H1 (cell line): Measurements from ENCODE around the gene PPP1R9A. TPM values are rescaled to one million over a fixed set of nuclear protein-coding genes. Genes with fewer than 3 reads are reported as not detected.

Experiments
- CTCF ChIA-PET: fragments of 300-600 bp; sonication (Branson Sonifier 250); formaldehyde crosslinking; loops from one replicate; lab custom pipeline; 2021; ENCODE audit not compliant: partially characterized antibody; lab: Charles Lee
- POLR2A ChIA-PET: fragments of 300-600 bp; sonication (Branson Sonifier 250); formaldehyde crosslinking; loops from one replicate; lab custom pipeline; 2021; ENCODE audit warnings: inconsistent platforms; ENCODE audit not compliant: partially characterized antibody; lab: Charles Lee
- DNase-seq, 2 experiments: peaks; one replicate each; pipeline versions ENCODE4 v3.0.0 to v3.0.0-alpha.2; 2010 to 2022; ENCODE audit warnings: low spot score in 2 of 2, low read depth in 1 of 2, mixed read lengths in 1 of 2
- FAIRE-seq: peaks from 2 replicates; lab custom pipeline; 2011; peaks lifted over from hg19 to GRCh38; lab: Jason Lieb, UNC
- H2AFZ ChIP-seq: 2 replicates; pipeline ENCODE4 v1.8.1; 2012; ENCODE audit warnings: low read length, inconsistent platforms
- H2AK5ac ChIP-seq: 2 replicates; pipeline ENCODE4 v1.6.1; 2013; ENCODE audit warnings: low read depth, low read length
- H2BK120ac ChIP-seq: replicated peaks from 2 replicates; pipeline ENCODE3; 2013; ENCODE audit warnings: low read depth, low read length, inconsistent platforms
- H2BK12ac ChIP-seq: 2 replicates; pipeline ENCODE4 v1.6.1; 2013; ENCODE audit warnings: low read depth, low read length
- H2BK15ac ChIP-seq: 2 replicates; pipeline ENCODE4 v1.6.1; 2013; ENCODE audit warnings: low read length
- H2BK20ac ChIP-seq: 2 replicates; pipeline ENCODE4 v1.6.1; 2013; ENCODE audit warnings: low read length
- H2BK5ac ChIP-seq: 2 replicates; pipeline ENCODE4 v1.6.1; 2013; ENCODE audit warnings: low read depth, low read length
- H3K14ac ChIP-seq: 2 replicates; pipeline ENCODE4 v1.6.1; 2013; ENCODE audit warnings: inconsistent platforms; ENCODE audit not compliant: insufficient read length
- H3K18ac ChIP-seq: 2 replicates; pipeline ENCODE4 v1.6.1; 2013; ENCODE audit warnings: low read length; ENCODE audit errors: extremely low read depth
- H3K23ac ChIP-seq: 2 replicates; pipeline ENCODE4 v1.6.1; 2013; ENCODE audit warnings: inconsistent platforms; ENCODE audit not compliant: insufficient read length
- H3K23me2 ChIP-seq: 2 replicates; pipeline ENCODE4 v1.6.1; 2013; ENCODE audit warnings: low read depth, low read length
- H3K27ac ChIP-seq: 2 replicates; pipeline ENCODE4 v1.6.1; 2011; ENCODE audit warnings: low read depth, low read length, inconsistent platforms
- H3K27me3 ChIP-seq, 4 experiments: replicated peaks in 1 of 4; 1 replicate in 1 of 4; 2 replicates in 3 of 4; pipeline versions ENCODE4 v1.6.1 to v1.8.1; 2011 to 2013; ENCODE audit warnings: low read length in 3 of 4, mild to moderate bottlenecking in 3 of 4, inconsistent platforms in 2 of 4, mixed read lengths in 2 of 4, moderate library complexity in 1 of 4; ENCODE audit not compliant: control insufficient read depth in 3 of 4, insufficient read depth in 3 of 4; ENCODE audit errors: extremely low read depth in 1 of 4
- H3K36me3 ChIP-seq, 4 experiments: 2 replicates each; pipeline versions ENCODE4 v1.6.1 to v1.8.1; 2011 to 2013; ENCODE audit warnings: mild to moderate bottlenecking in 4 of 4, low read length in 3 of 4, moderate library complexity in 2 of 4, control low read depth in 1 of 4, inconsistent platforms in 1 of 4; ENCODE audit not compliant: insufficient read depth in 4 of 4, control insufficient read depth in 2 of 4
- H3K4ac ChIP-seq: replicated peaks from 2 replicates; pipeline ENCODE3; 2013; ENCODE audit warnings: low read length, low read depth, mixed read lengths, inconsistent platforms; ENCODE audit not compliant: insufficient read length
- H3K4me1 ChIP-seq, 4 experiments: replicated peaks in 1 of 4; 1 replicate in 1 of 4; 2 replicates in 3 of 4; pipeline versions ENCODE4 v1.6.1 to v1.8.1; 2011 to 2013; ENCODE audit warnings: low read length in 3 of 4, inconsistent platforms in 2 of 4, mixed read lengths in 1 of 4; ENCODE audit not compliant: insufficient read depth in 4 of 4, control insufficient read depth in 3 of 4
- H3K4me2 ChIP-seq, 2 experiments: 2 replicates each; pipeline versions ENCODE4 v1.6.1 to v1.8.1; 2011 to 2013; ENCODE audit warnings: low read depth in 2 of 2, low read length in 2 of 2, control low read depth in 1 of 2, inconsistent platforms in 1 of 2, mild to moderate bottlenecking in 1 of 2; ENCODE audit not compliant: insufficient read depth in 1 of 2
- H3K4me3 ChIP-seq, 4 experiments: fragments of 200-600, 300-600 bp in 1 of 4; sonication (generic), shearing (Covaris generic), sonication (Bioruptor Twin) in 1 of 4; 2 replicates each; pipeline versions ENCODE4 v1.5.1 to v1.8.1; 2011 to 2016; ENCODE audit warnings: low read length in 4 of 4, low read depth in 3 of 4, control low read depth in 2 of 4, inconsistent platforms in 2 of 4, mild to moderate bottlenecking in 2 of 4, mixed read lengths in 1 of 4, moderate library complexity in 1 of 4; ENCODE audit not compliant: insufficient read depth in 2 of 4; ENCODE audit errors: extremely low read depth in 1 of 4
- H3K56ac ChIP-seq: replicated peaks from 2 replicates; pipeline ENCODE3; 2013; ENCODE audit warnings: low read depth, mild to moderate bottlenecking, mixed read lengths, low read length, inconsistent platforms; ENCODE audit not compliant: insufficient read length
- H3K79me1 ChIP-seq: 2 replicates; pipeline ENCODE4 v1.6.1; 2013; ENCODE audit warnings: low read depth, low read length, control low read depth
- H3K79me2 ChIP-seq, 2 experiments: 2 replicates each; pipeline versions ENCODE4 v1.6.1 to v1.8.1; 2012 to 2013; ENCODE audit warnings: low read length in 2 of 2, mild to moderate bottlenecking in 2 of 2, inconsistent platforms in 1 of 2; ENCODE audit not compliant: insufficient read depth in 2 of 2, control insufficient read depth in 1 of 2
- H3K9ac ChIP-seq, 4 experiments: replicated peaks in 1 of 4; 1 replicate in 1 of 4; 2 replicates in 3 of 4; pipeline versions ENCODE4 v1.6.1 to v1.8.1; 2011 to 2013; ENCODE audit warnings: low read depth in 3 of 4, low read length in 3 of 4, control low read depth in 2 of 4, mild to moderate bottlenecking in 2 of 4, moderate library complexity in 2 of 4, inconsistent platforms in 1 of 4; ENCODE audit errors: extremely low read depth in 1 of 4
- H3K9me3 ChIP-seq, 2 experiments: 2 replicates each; pipeline versions ENCODE4 v1.6.1 to v1.8.1; 2012 to 2013; ENCODE audit warnings: mild to moderate bottlenecking in 2 of 2, moderate library complexity in 2 of 2, control low read depth in 1 of 2, inconsistent platforms in 1 of 2, low read depth in 1 of 2, low read length in 1 of 2, mixed read lengths in 1 of 2; ENCODE audit not compliant: insufficient read depth in 2 of 2
- H4K20me1 ChIP-seq, 2 experiments: replicated peaks in 1 of 2; 2 replicates each; pipeline versions ENCODE3 to v1.8.1; 2011 to 2013; ENCODE audit warnings: inconsistent platforms in 2 of 2, low read length in 2 of 2, mild to moderate bottlenecking in 1 of 2; ENCODE audit not compliant: insufficient read depth in 2 of 2, control insufficient read depth in 1 of 2
- H4K5ac ChIP-seq: 2 replicates; pipeline ENCODE4 v1.6.1; 2013; ENCODE audit warnings: low read length, low read depth, mixed read lengths, inconsistent platforms; ENCODE audit not compliant: insufficient read length
- H4K8ac ChIP-seq: 2 replicates; pipeline ENCODE4 v1.8.0; 2013; ENCODE audit warnings: mild to moderate bottlenecking, moderate library complexity, low read length, inconsistent platforms; ENCODE audit not compliant: insufficient read depth; ENCODE audit errors: extremely low read depth
- H4K91ac ChIP-seq: replicated peaks from 2 replicates; pipeline ENCODE3; 2013; ENCODE audit warnings: low read length, mixed read lengths, inconsistent platforms; ENCODE audit not compliant: insufficient read length
- EP300 ChIP-seq, 2 experiments: IDR thresholded peaks; 1 replicate in 1 of 2; 2 replicates in 1 of 2; pipeline ENCODE4 v1.6.1; 2011 to 2012; ENCODE audit warnings: low read depth in 2 of 2, low read length in 2 of 2, mild to moderate bottlenecking in 2 of 2, borderline replicate concordance in 1 of 2, inconsistent platforms in 1 of 2, moderate library complexity in 1 of 2
- GABPA ChIP-seq: IDR thresholded peaks from 2 replicates; pipeline ENCODE4 v1.6.1; 2011; ENCODE audit warnings: mild to moderate bottlenecking, low read length, moderate library complexity, borderline replicate concordance; ENCODE audit not compliant: insufficient read depth
- JUN ChIP-seq: IDR thresholded peaks from 2 replicates; pipeline ENCODE4 v1.6.1; 2011; ENCODE audit warnings: low read depth, mild to moderate bottlenecking, improper control_type of control experiment, low read length
- POLR2AphosphoS5 ChIP-seq: IDR thresholded peaks from 2 replicates; pipeline ENCODE4 v1.6.1; 2011; ENCODE audit warnings: low read depth, low read length
- SP2 ChIP-seq: IDR thresholded peaks from 2 replicates; pipeline ENCODE4 v1.6.1; 2012; ENCODE audit warnings: mild to moderate bottlenecking, low read length, inconsistent platforms
- WGBS, 2 experiments: shearing (Covaris generic) in 1 of 2; methylation state at CpG; one replicate each; pipeline versions ENCODE4 v1.1.6 to v1.1.7; 2013 to 2015; ENCODE audit warnings: low lambda C conversion rate in 2 of 2, mixed read lengths in 2 of 2, inconsistent platforms in 1 of 2, low coverage in 1 of 2, missing lambda C conversion rate in 1 of 2; ENCODE audit not compliant: insufficient replicate concordance in 2 of 2, insufficient coverage in 1 of 2, insufficient read length in 1 of 2; ENCODE audit errors: extremely low coverage in 1 of 2, missing lambda C conversion rate in 1 of 2; 5-methylcytosine and 5-hydroxymethylcytosine counted together
- polyA plus RNA-seq, 7 experiments: library from polyadenylated mRNA; depleted of rRNA in 3 of 7; stranded (reverse) in 5 of 7; unstranded in 2 of 7; fragments of >200 nt in 5 of 7; fragments of 200-250 nt in 2 of 7; gene quantifications; 1 replicate in 5 of 7; 2 replicates in 1 of 7; 4 replicates in 1 of 7; pipeline versions ENCODE4 v1.2.1 to v1.2.3, GENCODE V29; 2011 to 2013; ENCODE audit warnings: missing spikeins in 2 of 7, mixed read lengths in 2 of 7
- total RNA-seq: library from RNA; stranded (reverse); fragmentation: NEBNext Ultra II Directional; extraction: Animal tissue kit (Norgen Biotek cat#: 25700); gene quantifications from 2 replicates; pipeline ENCODE4 v1.2.1, GENCODE V29; 2021
- TF ChIP-seq, protein P1 (sequence below): IDR thresholded peaks from 2 replicates; pipeline ENCODE4 v1.6.1; 2011; ENCODE audit warnings: low read length, improper control_type of control experiment
- TF ChIP-seq, protein P2 (sequence below): IDR thresholded peaks from 2 replicates; pipeline ENCODE4 v1.6.1; 2012; ENCODE audit warnings: low read length, inconsistent platforms
- TF ChIP-seq, protein P3 (sequence below), 3 experiments: IDR thresholded peaks; 1 replicate in 2 of 3; 2 replicates in 1 of 3; pipeline versions ENCODE4 v1.5.1 to v1.6.1; 2011; ENCODE audit warnings: low read length in 3 of 3, mild to moderate bottlenecking in 3 of 3, inconsistent platforms in 2 of 3, low read depth in 1 of 3, moderate library complexity in 1 of 3; ENCODE audit not compliant: insufficient read depth in 1 of 3; ENCODE audit errors: control extremely low read depth in 1 of 3

PPP1R9A gene
- total and polyA plus RNA-seq, 2 of the 8 experiments (the other 6 are each of a cell fraction or from before 2014, with no cell fraction given), result 3.0 to 20.3 TPM

DNA sequence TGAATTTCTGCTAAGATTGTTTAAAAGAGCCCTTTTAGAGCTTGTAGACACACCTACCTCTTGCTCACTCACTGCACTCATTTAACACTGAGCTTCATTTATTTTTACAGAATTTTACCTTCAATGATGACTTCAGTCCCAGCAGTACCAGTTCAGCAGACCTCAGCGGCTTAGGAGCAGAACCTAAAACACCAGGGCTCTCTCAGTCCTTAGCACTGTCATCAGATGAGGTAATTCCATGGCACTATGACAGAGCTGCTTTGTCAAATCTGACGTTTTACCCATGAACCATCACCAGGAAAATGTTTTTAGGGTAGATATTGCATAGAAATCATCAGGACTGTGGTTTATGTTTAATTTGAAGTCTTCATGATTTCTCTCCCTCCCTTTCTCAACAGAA, 378.7 kb downstream of the PPP1R9A start:
- H3K23me2 ChIP-seq, result no peaks in the 10 kb centered on the region
- FAIRE-seq (no peak), DNase-seq (no peak)
- H3K9me3 ChIP-seq, result no peaks in the 10 kb centered on the region
- H3K23ac ChIP-seq, result no peak overlapping the region
- H3K79me2 ChIP-seq, result no peaks in the 10 kb centered on the region
- no peak overlapping the region for H2BK5ac ChIP-seq
- H3K27ac ChIP-seq, result no peak overlapping the region
- H3K79me1 ChIP-seq, result no peaks in the 10 kb centered on the region
- no peaks in the 10 kb centered on the region for H3K4me1 ChIP-seq
- ChIA-PET POLR2A (no interaction called here), CTCF (interaction anchor here (0.9 to 1.5 kb wide), 2 partner anchors 9 to 401 kb away, joined by 3 read pairs; no protein-coding TSS in a partner anchor)
- no peak overlapping the region for H2BK12ac ChIP-seq
- H2BK120ac ChIP-seq, result no peak overlapping the region
- no peak overlapping the region for H3K4me3 ChIP-seq
- no peak overlapping the region for H2AFZ ChIP-seq
- WGBS, 2 experiments, result 97% methylated on average over 2 of the region's 2 CpGs; no CpG with 5 or more reads in 1 of the 2 experiments
- no peak overlapping the region for H2BK15ac ChIP-seq
- H3K4me2 ChIP-seq, result no peak overlapping the region
- H3K36me3 ChIP-seq, result peaks cover 0 to 13% (median under 1%) of the 10 kb centered on the region in 4 experiments; a peak in 3 of 8 replicates
- no peak overlapping the region for H4K91ac ChIP-seq
- H3K4ac ChIP-seq, result no peak overlapping the region
- no peak overlapping the region for H4K8ac ChIP-seq
- no peak overlapping the region for H3K9ac ChIP-seq
- peaks cover 0 to 1% (median 0%) of the 10 kb centered on the region in 4 experiments; a peak in 1 of 7 replicates for H3K27me3 ChIP-seq
- H3K18ac ChIP-seq, result no peak overlapping the region
- H2AK5ac ChIP-seq, result no peak overlapping the region
- H3K56ac ChIP-seq, result no peak overlapping the region
- no peaks in the 10 kb centered on the region for H4K20me1 ChIP-seq
- no peak overlapping the region for H3K14ac ChIP-seq
- no peak overlapping the region for H4K5ac ChIP-seq
- no peak overlapping the region for H2BK20ac ChIP-seq
- TF ChIP-seq SP2 (no peak), JUN (no peak), EP300 (IDR thresholded peaks at IDR 0.05; ENCODE audit: borderline replicate concordance in 1 of 2, low read depth in 2 of 2, low read length in 2 of 2) (no peak), GABPA (no peak), POLR2AphosphoS5 (no peak)
- TF ChIP-seq, protein P1, sequence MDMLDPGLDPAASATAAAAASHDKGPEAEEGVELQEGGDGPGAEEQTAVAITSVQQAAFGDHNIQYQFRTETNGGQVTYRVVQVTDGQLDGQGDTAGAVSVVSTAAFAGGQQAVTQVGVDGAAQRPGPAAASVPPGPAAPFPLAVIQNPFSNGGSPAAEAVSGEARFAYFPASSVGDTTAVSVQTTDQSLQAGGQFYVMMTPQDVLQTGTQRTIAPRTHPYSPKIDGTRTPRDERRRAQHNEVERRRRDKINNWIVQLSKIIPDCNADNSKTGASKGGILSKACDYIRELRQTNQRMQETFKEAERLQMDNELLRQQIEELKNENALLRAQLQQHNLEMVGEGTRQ, result no peak
- TF ChIP-seq, protein P2, sequence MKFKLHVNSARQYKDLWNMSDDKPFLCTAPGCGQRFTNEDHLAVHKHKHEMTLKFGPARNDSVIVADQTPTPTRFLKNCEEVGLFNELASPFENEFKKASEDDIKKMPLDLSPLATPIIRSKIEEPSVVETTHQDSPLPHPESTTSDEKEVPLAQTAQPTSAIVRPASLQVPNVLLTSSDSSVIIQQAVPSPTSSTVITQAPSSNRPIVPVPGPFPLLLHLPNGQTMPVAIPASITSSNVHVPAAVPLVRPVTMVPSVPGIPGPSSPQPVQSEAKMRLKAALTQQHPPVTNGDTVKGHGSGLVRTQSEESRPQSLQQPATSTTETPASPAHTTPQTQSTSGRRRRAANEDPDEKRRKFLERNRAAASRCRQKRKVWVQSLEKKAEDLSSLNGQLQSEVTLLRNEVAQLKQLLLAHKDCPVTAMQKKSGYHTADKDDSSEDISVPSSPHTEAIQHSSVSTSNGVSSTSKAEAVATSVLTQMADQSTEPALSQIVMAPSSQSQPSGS, result no peak
- TF ChIP-seq, protein P3, sequence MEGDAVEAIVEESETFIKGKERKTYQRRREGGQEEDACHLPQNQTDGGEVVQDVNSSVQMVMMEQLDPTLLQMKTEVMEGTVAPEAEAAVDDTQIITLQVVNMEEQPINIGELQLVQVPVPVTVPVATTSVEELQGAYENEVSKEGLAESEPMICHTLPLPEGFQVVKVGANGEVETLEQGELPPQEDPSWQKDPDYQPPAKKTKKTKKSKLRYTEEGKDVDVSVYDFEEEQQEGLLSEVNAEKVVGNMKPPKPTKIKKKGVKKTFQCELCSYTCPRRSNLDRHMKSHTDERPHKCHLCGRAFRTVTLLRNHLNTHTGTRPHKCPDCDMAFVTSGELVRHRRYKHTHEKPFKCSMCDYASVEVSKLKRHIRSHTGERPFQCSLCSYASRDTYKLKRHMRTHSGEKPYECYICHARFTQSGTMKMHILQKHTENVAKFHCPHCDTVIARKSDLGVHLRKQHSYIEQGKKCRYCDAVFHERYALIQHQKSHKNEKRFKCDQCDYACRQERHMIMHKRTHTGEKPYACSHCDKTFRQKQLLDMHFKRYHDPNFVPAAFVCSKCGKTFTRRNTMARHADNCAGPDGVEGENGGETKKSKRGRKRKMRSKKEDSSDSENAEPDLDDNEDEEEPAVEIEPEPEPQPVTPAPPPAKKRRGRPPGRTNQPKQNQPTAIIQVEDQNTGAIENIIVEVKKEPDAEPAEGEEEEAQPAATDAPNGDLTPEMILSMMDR (IDR thresholded peaks at IDR 0.05; ENCODE audit: control extremely low read depth in 1 of 3, insufficient read depth in 1 of 3, low read depth in 1 of 3, low read length in 3 of 3), result no peak
